GM21381 (cell line): ENCODE data around the gene ZCCHC10.

Experiments used
- ATAC-seq: cut with Tn5 transposase; IDR thresholded peaks from one replicate; pipeline ENCODE4 v1.9.1; 2021; ENCODE audit warnings: mild to moderate bottlenecking, moderate library complexity; ENCODE audit not compliant: unreplicated experiment

The ZCCHC10 gene

DNA sequence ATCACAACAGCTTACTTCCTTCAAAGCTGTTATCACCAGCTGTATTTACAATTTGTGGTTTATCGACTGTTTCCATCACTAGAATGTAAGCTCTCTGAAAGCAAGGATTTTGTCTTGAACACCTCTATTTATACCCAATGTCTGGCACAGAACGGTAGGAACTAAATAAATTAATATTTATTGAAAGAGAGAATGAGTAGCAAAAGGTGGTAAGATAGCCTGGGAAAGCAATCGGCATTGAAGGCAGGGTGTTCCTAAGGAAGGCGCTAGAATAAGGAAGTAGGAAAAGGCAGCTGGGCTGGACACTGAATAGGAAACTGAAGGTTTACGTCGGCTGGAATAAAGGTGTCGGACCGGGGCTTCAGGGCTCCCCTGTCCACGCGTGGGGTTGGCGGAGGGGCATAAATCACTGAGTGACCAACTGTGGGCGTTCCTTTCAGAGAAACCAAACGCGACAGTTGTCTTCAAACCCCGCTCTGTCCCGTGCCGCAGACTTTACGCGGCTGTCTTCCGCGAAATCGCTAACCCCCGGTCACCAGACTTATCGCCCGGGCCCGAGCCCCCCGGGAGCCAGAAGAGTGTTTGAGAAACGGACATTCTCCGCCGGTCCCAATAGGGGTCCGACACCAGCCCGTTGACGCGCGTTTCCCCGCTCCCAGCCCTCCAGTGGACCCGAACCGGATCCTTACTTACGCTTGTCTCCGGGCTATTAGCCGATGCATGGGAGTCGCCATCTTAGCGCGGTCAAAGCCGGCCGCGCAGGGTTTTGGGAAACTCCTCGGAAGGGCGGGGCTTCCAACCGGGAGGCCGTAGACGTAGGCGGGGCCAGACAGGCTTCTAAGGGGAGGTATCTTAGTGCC is at the start of gene ZCCHC10:
Gene ZCCHC10 (minus strand): TSS at position 746 of the 860 bp plus-strand sequence. CDS start 12 bp downstream, at position 734.
- ATAC-seq = peak; percentile 94

DNA sequence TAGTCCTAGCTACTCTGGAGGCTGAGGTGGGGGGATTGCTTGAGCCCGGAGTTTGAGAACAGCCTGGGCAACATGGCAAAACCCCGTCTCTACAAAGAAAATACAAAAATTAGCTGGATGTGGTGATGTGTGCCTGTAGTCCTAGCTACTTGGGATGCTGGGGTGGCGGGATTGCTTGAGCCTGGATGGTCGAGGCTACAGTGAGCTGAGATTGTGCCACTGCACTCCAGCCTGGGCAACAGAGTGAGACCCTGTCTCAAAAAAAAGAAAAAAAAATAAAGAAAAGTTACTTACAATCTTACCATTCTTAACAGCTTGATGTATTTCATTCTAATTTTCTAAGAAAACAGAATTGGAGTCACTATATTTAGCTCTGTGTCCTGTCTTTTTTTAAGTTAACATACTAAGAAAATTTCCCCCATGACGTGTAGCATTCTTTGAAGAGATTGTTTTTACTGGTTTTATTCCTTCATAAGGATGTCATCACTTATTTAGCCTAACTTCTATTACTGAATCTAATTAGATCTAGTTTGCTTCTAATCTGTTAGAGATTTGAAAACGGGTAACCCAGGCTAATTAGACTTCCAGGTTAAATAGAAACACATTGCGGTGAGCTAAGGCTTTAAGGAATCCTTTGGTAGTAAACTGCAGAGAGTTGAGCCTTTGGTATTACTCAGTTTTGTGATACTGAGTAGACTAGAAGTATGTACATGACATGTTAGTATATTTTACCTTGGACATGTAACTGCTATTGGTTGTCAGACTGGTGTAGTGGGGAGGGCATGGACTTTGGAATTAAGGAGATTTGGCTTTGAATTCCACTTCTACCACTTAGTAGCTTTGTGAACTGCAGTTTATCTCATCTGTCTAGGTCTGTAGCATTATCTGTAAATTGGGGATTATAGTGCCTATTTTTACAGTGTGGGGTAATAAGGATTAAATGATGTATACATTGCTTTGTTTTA is 49.5 kb upstream of the ZCCHC10 start:
- no peak for ATAC-seq

DNA sequence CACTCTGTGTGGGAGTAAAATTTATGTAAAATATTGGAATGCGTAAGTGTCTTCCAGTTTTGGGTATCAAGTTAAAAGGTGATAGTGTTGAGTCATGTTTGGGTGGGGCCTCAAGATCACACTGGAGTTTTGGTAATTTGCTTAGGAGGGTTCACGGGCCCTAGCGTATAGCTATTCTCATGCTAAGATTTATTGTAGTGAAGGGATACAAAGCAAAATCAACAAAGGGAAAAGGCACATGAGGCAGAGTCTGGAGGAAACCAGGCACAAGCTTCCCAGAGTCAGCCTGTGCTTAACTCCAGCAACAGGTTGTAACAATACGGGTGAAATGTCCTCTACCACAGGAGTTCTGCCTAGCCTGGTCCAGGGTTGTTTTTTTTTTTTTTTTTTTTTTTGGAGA is 45.7 kb upstream of the ZCCHC10 start:
- ATAC-seq = no peak

DNA sequence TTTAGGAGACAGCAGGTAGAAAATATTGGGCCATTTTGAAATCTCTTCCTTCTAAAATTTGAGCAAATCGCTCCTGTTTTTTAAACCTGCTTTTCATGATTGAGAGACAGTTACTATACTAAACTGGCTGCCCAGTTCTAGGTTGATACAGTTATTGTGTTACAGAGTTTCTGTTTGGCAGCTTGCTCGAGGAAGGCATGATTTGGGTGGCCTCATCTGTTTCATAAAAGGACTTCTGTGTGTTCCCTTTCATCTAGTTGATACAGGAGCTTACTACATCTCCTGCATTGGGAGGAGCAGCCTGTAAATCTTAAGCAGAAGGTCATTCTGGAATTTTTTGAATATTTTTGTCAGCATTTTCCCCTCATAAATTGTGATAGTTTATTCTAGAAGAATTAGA is 39.7 kb upstream of the ZCCHC10 start:
- no peak for ATAC-seq

DNA sequence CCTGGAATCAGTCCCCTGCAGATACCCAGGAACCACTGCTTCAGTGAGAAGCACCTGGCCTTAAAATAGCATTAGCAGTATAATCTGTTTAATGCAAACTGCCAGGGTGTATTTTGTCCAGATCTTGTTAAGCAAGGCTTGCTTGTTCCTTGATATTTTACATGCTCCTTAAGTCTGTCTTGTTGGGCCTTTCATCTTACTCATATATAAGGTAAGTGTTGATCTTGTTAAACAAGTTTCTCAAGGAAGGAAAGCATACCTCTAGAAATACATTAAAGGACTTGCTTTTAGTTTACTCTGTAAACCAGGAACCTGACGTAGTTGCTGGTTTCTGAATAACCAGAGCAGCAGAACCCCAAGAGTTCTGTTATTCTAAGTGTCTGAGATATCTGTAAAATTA is 39.1 kb upstream of the ZCCHC10 start:
- ATAC-seq = no peak

DNA sequence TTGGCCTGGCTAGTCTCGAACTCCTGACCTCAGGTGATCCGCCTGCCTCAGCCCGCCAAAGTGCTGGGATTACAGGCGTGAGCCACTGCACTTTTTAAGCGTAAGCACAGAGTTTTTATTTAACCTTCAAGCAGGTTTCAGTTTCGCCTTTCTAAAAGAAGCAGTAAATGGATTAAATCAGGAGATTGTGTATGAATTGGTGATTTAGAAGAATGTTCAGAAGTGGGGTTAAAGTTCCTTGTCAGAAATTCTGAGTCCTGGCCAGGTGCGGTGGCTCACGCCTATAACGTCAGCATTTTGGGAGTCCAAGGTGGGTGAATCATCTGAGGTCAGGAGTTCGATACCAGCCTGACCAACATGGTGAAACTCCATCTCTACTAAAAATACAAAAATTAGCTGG is 37.6 kb upstream of the ZCCHC10 start:
- no peak for ATAC-seq

DNA sequence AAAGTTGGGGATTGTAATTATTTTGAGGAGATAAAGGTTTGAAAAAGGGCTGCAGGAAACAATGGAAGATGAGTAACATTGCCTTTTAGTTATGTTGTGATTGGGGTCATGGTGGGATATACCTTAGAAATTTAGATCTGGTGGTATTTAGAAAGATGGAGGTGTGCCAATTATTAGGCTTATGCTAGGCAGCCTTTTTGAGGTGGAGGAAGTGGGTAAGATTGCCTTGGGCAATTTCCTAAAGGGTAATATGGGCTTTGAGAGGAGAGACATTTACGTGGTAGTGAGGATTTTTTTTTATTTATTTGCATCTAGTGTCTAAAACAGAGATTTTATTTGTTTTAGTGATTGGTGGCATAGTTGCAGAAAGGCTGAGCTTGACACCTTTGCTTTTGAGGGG is 35.9 kb upstream of the ZCCHC10 start:
- ATAC-seq = no peak

DNA sequence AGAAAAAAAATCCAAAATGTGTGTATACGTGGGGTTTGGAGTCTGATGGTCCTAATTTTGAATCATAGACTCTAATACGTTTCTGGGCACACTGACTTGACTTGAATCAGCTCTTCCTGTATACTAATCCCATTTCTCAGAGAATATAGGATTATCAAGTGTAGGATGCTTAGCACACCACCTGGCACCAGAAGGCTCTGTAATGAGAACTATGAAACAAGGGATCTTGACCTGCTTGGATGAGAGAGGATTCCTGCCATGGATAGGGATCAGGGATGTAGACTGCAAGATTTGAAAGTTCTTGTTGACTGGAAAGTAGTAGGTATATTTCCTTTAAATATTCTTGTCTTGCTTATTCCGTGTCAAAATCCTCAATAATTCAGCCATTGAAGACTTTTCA is 33.3 kb upstream of the ZCCHC10 start:
- no peak for ATAC-seq

DNA sequence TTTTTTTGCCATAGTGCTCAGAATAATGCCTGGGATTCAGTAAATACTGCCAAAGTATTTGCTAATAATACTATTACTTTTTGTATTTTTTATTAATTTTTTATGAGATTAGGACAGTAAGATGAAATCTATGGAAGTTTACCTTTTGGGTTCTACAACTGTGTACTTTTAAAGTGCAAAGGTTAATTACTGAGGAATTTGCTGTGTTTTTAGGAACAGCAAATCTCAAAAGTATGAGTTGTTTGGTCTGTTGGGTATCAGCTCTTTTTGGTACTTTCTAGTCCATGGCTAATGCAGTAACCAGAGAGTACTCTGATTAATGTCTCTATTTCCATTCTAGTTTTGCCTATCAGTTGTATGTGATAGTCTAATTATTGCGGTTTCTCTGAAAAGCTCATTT is 30.5 kb upstream of the ZCCHC10 start:
- no peak for ATAC-seq

DNA sequence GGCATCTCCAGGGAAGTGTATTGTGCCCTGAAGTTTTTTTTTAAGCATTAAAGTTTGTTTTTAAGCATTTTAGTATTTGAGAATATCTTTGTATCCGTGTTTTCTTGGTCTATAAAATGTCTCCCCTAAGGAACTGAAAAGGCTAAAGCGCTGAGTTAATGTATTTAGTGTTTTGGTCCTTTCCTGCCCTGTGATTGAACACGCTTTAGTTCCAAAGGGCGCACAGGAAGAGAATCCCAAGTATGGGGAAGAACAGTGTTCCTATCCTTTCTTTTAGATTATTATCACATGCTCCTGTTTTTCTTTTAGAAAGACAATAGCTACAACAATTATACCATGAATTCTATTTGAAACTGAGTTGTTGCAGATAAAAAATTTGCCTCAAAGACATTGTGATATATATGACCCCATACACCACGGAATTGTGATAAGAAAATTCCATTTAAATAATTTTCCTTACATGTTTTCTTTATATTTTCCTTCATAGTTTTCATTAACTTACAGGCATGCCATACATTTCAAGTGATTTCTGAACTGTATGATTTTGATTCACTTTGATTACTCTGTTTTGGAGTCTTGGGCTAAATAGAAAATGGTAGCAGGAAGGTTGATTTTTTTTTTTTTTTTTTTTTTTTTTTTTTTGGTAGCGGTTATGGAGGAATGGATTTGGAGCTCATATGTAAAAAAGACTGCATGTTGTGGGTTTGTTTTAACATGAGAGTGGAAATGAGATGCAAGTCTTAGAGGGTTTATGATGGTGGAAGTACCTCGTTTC is 28.5 kb upstream of the ZCCHC10 start:
- ATAC-seq = no peak

DNA sequence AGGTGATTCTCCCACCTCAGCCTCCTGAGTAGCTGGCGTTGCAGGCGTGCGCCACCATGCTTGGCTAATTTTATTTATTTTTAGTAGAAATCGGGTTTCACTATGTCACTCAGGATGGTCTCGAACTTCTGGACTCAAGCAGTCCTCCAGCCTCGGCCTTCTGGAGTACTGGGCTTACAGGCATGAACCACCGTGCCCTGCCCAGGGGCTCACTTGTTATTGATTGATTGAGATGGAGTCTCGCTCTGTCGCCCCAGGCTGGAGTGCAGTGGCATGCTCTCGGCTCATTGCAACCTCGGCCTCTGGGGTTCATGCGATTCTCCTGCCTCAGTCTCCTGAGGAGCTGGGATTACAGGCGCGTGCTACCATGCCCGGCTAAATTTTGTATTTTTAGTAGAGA is 27.1 kb upstream of the ZCCHC10 start:
- ATAC-seq = no peak

DNA sequence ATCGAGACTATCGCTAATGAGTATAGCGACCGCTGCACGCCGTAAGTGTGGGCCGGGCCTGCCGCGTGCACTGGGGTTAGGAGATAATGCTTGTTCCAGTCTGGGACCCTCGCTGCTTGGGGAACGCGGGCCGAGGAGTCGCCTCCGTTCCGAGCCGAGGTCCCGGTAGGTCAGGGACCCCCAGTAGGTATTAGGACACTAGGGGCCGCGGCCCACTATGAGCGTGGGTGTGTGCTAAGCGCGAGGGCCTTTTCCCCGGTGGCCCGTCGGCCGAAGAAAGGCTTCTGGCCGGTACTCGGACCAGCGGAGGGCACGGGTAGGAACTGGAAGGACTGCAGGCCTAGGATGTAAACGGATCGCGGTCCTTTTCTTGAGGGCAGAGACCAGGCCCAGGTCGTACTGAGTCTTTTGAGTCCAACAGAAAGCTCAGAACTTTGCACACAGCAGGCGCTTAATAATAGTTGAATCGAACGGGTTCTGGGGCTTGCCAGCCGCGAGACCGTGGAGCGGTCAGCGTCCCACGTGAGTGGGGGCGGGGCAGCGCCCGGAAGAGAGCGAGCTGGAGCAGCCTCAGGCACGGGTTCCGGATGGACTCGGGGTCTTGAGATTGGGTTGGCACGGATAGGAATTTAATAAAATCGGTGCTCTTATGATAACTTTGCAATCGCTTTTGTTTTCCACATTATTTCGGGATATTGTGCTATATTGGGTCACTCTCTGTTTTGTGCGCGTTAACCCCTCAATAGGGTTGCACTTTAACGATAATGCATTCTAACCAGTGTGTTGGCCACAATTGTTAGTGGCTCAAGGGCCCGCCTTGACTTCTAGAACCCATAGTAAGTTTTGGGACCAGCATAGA is 26.2 kb upstream of the ZCCHC10 start:
- ATAC-seq = peak; percentile 31

DNA sequence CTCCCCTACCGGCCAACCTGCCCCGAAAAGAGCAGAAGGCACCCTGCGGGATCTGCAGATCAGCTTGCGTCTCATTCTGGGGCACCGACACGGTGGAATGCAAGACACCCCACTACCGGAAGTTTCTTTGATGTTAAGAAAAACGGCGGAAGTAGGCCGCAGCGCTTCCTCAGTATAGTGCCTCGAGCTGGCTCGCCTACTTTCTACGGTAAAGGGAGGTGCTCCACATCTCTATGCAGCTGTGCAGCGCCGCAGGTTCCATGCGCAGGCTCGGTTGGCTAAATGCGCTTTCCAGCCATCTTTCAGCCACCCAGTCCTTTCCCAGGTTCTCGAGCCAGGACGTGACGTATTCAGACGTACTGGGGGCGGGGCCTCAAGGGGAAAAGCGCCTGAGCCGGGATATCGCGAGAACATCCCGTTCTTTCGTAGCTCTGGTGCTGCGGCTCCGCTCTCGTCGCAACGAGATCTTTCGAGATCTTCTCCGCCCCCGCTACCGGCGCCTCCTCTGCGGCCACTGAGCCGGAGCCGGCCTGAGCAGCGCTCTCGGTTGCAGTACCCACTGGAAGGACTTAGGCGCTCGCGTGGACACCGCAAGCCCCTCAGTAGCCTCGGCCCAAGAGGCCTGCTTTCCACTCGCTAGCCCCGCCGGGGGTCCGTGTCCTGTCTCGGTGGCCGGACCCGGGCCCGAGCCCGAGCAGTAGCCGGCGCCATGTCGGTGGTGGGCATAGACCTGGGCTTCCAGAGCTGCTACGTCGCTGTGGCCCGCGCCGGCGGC is 25.4 kb upstream of the ZCCHC10 start, which contains the start of gene HSPA4:
Gene HSPA4 (plus strand): TSS at position 472 of the 775 bp plus-strand sequence. CDS start 238 bp downstream, at position 710.
- peak; percentile 79 for ATAC-seq

DNA sequence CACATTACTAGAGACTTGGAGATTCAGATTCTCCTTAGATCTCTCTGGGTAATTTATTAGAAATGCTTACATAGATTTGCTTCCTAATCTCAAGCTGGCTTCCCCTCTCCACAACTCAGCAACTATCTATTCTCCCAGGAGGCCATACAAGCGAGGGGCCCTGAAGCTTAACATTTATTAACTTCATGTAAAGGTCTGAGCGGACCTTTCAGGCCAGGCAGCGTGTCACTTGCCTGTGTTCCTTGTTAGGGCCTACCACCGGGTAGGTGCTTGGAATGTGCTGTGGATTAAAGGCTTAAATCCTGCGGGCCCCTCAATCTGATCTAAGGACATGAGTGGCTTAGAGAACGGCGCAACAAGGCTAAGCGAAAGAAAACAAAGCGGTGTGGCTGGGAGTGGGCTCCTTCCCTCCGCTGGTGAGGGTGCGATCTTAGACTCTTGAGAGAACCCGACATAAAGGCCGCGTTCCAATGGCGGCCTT is 24.8 kb upstream of the ZCCHC10 start:
- ATAC-seq = no peak

DNA sequence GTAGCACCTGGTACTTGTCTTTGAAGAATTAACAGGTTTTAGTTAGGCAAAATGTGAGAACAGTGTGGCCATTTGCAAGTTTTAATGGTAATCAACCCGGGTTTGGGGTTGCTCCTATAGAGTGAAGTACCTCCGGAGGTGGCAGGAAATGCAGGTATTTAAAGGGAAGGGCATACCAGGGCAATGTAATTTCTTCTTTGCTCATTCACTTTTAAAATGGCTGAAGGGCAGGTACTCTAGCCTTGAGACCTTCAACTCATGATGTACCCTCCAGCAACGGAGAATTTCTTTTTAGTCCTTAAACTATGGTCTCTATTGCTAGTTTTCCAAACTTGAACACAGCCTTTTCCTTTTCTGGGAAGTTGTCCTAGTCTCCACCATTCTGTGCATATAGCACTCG is 24.2 kb upstream of the ZCCHC10 start:
- ATAC-seq = no peak

DNA sequence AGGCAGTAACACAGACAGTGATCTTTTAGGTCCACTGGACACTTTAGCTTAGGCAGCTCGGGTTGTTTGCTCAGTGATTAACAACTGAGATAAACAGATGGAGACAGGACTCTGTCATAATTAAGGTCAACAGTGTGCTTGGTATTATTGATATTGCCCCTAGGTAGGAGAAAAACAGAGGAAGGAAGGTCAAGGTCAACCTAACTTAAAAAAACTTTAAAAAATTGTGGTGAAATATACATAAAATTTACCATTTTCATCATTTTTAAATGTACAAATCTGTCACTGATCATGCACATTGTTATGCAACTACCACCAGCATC is 23.3 kb upstream of the ZCCHC10 start:
- no peak for ATAC-seq

DNA sequence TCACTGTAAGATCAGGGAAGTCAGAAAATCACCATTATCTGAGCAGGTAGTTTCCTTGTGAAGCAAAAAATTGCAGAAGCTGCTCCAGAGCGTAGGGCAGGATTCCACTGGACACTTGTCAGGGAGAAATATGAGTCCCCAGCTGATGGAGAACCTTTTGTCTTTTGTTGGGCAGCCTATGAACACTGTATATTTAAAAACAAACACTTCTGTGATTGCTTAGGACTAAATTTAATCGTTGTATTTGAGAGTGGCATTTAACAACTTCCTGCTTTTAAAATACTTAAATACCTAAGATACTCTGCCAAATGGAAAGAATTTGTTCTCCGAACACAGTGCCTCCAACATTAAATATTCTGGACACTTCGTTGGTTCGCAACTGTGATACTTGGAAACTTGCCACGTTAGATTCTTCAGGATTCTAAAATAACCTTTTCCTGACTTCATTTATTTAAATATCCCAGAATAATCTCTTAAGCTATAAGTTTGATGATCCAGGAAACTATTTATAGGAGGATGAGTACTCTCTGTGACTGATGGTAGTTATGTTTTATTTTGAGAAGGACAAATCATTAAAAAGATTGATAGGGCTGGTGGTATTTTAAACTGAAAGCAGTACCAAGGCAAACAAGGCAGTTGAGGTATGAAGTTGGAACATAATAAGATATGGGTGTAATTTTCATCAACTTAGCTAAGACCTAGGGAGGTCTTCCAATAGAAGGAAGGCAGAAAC is 22.8 kb upstream of the ZCCHC10 start:
- ATAC-seq = no peak

DNA sequence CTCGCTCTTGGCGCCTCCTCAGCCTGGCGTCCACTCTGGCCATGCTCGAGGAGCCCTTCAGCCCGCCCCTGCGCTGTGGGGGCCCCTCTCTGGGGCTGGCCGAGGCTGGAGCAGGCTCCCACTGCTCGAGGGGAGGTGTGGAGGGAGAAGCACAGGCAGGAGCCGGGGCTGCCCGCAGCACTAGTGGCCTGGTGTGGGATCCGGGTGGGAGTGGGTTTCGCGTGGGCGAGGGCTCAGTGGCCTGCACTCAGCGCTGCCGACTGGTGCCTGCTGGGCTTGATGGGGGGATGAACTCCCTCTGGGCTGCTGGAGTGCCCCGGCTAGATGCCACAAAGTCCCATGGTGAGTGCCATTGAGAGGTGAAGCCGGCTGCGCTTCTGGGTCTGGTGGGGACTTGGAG is 21.1 kb upstream of the ZCCHC10 start:
- no peak for ATAC-seq
